Panc1 (cell line): ENCODE data around the gene DOCK8. TPM values are rescaled to one million over a fixed set of nuclear protein-coding genes. Genes with fewer than 3 reads are reported as not detected.
"Not testable (repeated sequence)": the region's sequence is repeated elsewhere in the genome, so short reads cannot be mapped to it uniquely, and the experiment has no call there.

Experiments
- ATAC-seq: fragments of 200-7000 bp; cut with Tn5 transposase; 2 replicates; pipeline ENCODE4 v1.9.1; 2020; ENCODE audit warnings: mild to moderate bottlenecking, moderate library complexity
- BruUV-seq: library from RNA; stranded (reverse); fragments of 400-500 nt; replicated peaks from 2 replicates; lab custom pipeline; 2021; lab: Mats Ljungman, UMichigan
- CTCF ChIA-PET: fragments of 300-600 bp; sonication (Branson Sonifier 250); formaldehyde crosslinking; loops from one replicate; lab custom pipeline; 2022; ENCODE audit warnings: antibody characterized with exemption; lab: Charles Lee
- POLR2A ChIA-PET: fragments of 300-600 bp; sonication (Branson Sonifier 250); formaldehyde crosslinking; loops from one replicate; lab custom pipeline; 2022; ENCODE audit warnings: antibody characterized with exemption; lab: Charles Lee
- DNase-seq: peaks from one replicate; pipeline ENCODE4 v3.0.0-alpha.2; 2010; ENCODE audit warnings: low read depth, low spot score
- H3K27ac ChIP-seq: 2 replicates; pipeline ENCODE4 v1.5.1; 2011; ENCODE audit warnings: mild to moderate bottlenecking, low read length, inconsistent platforms
- H3K27me3 ChIP-seq: fragments of 200-500 bp; sonication (Bioruptor generic); 2 replicates; pipeline ENCODE4 v1.6.0; 2014; ENCODE audit warnings: low read length, inconsistent platforms; ENCODE audit not compliant: control insufficient read depth, insufficient read depth
- H3K36me3 ChIP-seq: fragments of 200-500 bp; sonication (Bioruptor generic); 2 replicates; pipeline ENCODE4 v1.5.1; 2014; ENCODE audit warnings: inconsistent platforms, mild to moderate bottlenecking, low read length, moderate library complexity; ENCODE audit not compliant: control insufficient read depth, insufficient read depth
- H3K4me1 ChIP-seq: 2 replicates; pipeline ENCODE4 v1.5.1; 2011; ENCODE audit warnings: inconsistent platforms, mild to moderate bottlenecking, low read length, moderate library complexity; ENCODE audit not compliant: control insufficient read depth, insufficient read depth
- H3K4me3 ChIP-seq, 2 experiments: 2 replicates each; pipeline ENCODE4 v1.5.1; 2011 to 2012; ENCODE audit warnings: low read depth in 2 of 2, low read length in 2 of 2, mild to moderate bottlenecking in 2 of 2, inconsistent platforms in 1 of 2, moderate library complexity in 1 of 2
- H3K9me3 ChIP-seq: fragments of 200-500 bp; sonication (Bioruptor generic); 2 replicates; pipeline ENCODE4 v1.5.1; 2014; ENCODE audit warnings: low read depth, mild to moderate bottlenecking, inconsistent platforms, low read length, moderate library complexity; ENCODE audit not compliant: control insufficient read depth, insufficient read depth
- POLR2AphosphoS5 ChIP-seq: IDR thresholded peaks from 2 replicates; pipeline ENCODE4 v1.6.1; 2012; ENCODE audit warnings: mild to moderate bottlenecking, low read depth, low read length, moderate library complexity
- SIN3A ChIP-seq: IDR thresholded peaks from 2 replicates; pipeline ENCODE4 v1.6.1; 2012; ENCODE audit warnings: low read depth, mild to moderate bottlenecking, low read length, moderate library complexity, borderline replicate concordance; ENCODE audit not compliant: insufficient read depth
- TCF7L2 ChIP-seq: IDR thresholded peaks from 2 replicates; pipeline ENCODE4 v1.6.1; 2011; ENCODE audit warnings: mild to moderate bottlenecking, low read depth, low read length, inconsistent platforms
- in situ Hi-C: cut with HindIII; loops from 2 replicates; pipeline ENCODE4 v1.10.0; 2016; ENCODE audit warnings: low sequenced_read_pairs, low pct_unique_long_range_greater_than_20kb
- intact Hi-C: fragments of 100-400 bp; cut with micrococcal nuclease; formaldehyde crosslinking; loops from one replicate; pipeline ENCODE4 v1.10.0; 2022; ENCODE audit not compliant: unreplicated experiment
- total RNA-seq: library from RNA; stranded (reverse); gene quantifications from one replicate; pipeline ENCODE4 v1.2.1, GENCODE V29; 2021; ENCODE audit not compliant: unreplicated experiment
- TF ChIP-seq, protein P1 (sequence below), 2 experiments: IDR thresholded peaks; 2 replicates each; pipeline ENCODE4 v1.6.1; 2011 to 2012; ENCODE audit warnings: low read depth in 2 of 2, control low read depth in 1 of 2, low read length in 1 of 2, mild to moderate bottlenecking in 1 of 2, moderate library complexity in 1 of 2; ENCODE audit not compliant: insufficient read depth in 1 of 2
- TF ChIP-seq, protein P2 (sequence below): fragments of 450-650 bp; IDR thresholded peaks from 2 replicates; pipeline ENCODE4 v1.5.1; 2017; ENCODE audit warnings: mild to moderate bottlenecking

DOCK8 gene
- total RNA-seq, 1 experiment from 2014 or later = 1.4 TPM

- ChIA-PET CTCF (no interaction called here), POLR2A (interaction anchor here (0.6 kb wide), 1 partner anchor 421 kb away, joined by 9 read pairs; no protein-coding TSS in a partner anchor)
- in situ Hi-C loops = no loop called here
- no peaks in the 10 kb centered on the region for H3K27me3 ChIP-seq
- TF ChIP-seq, protein P1, sequence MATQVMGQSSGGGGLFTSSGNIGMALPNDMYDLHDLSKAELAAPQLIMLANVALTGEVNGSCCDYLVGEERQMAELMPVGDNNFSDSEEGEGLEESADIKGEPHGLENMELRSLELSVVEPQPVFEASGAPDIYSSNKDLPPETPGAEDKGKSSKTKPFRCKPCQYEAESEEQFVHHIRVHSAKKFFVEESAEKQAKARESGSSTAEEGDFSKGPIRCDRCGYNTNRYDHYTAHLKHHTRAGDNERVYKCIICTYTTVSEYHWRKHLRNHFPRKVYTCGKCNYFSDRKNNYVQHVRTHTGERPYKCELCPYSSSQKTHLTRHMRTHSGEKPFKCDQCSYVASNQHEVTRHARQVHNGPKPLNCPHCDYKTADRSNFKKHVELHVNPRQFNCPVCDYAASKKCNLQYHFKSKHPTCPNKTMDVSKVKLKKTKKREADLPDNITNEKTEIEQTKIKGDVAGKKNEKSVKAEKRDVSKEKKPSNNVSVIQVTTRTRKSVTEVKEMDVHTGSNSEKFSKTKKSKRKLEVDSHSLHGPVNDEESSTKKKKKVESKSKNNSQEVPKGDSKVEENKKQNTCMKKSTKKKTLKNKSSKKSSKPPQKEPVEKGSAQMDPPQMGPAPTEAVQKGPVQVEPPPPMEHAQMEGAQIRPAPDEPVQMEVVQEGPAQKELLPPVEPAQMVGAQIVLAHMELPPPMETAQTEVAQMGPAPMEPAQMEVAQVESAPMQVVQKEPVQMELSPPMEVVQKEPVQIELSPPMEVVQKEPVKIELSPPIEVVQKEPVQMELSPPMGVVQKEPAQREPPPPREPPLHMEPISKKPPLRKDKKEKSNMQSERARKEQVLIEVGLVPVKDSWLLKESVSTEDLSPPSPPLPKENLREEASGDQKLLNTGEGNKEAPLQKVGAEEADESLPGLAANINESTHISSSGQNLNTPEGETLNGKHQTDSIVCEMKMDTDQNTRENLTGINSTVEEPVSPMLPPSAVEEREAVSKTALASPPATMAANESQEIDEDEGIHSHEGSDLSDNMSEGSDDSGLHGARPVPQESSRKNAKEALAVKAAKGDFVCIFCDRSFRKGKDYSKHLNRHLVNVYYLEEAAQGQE (IDR thresholded peaks at IDR 0.05; ENCODE audit: insufficient read depth in 1 of 2, low read depth in 2 of 2, low read length in 1 of 2) = no peak
- TF ChIP-seq POLR2AphosphoS5 (no peak), SIN3A (no peak), TCF7L2 (no peak)
- TF ChIP-seq, protein P2, sequence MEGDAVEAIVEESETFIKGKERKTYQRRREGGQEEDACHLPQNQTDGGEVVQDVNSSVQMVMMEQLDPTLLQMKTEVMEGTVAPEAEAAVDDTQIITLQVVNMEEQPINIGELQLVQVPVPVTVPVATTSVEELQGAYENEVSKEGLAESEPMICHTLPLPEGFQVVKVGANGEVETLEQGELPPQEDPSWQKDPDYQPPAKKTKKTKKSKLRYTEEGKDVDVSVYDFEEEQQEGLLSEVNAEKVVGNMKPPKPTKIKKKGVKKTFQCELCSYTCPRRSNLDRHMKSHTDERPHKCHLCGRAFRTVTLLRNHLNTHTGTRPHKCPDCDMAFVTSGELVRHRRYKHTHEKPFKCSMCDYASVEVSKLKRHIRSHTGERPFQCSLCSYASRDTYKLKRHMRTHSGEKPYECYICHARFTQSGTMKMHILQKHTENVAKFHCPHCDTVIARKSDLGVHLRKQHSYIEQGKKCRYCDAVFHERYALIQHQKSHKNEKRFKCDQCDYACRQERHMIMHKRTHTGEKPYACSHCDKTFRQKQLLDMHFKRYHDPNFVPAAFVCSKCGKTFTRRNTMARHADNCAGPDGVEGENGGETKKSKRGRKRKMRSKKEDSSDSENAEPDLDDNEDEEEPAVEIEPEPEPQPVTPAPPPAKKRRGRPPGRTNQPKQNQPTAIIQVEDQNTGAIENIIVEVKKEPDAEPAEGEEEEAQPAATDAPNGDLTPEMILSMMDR = no peak
- no peak overlapping the region for H3K27ac ChIP-seq
- intact Hi-C loops = no loop called here
- BruUV-seq = no TSS peak
- no peaks in the 10 kb centered on the region for H3K36me3 ChIP-seq
- ATAC-seq (no peak), DNase-seq (no peak)
- H3K4me3 ChIP-seq = no peak overlapping the region
- H3K9me3 ChIP-seq = no peaks in the 10 kb centered on the region
- no peaks in the 10 kb centered on the region for H3K4me1 ChIP-seq
These were observed 192.4 kb downstream of the DOCK8 start for GRCh38 chr9:406886-407654.

- ATAC-seq, in situ Hi-C loops, H3K4me1 ChIP-seq, DNase-seq, H3K36me3 ChIP-seq, intact Hi-C loops, H3K27ac ChIP-seq, POLR2A ChIA-PET, CTCF ChIA-PET, H3K4me3 ChIP-seq, H3K9me3 ChIP-seq, BruUV-seq, H3K27me3 ChIP-seq: not testable (repeated sequence)
These were observed 195.0 kb downstream of the DOCK8 start for GRCh38 chr9:409655-410054.

GRCh38 chr9:414595-414994 lies 199.9 kb downstream of the DOCK8 start:
- intact Hi-C loops (no loop called here), in situ Hi-C loops (no loop called here)
- Histone ChIP-seq H3K9me3 (no peaks in the 10 kb centered on the region), H3K27me3 (no peaks in the 10 kb centered on the region), H3K4me3 (no peak overlapping the region), H3K4me1 (no peaks in the 10 kb centered on the region), H3K36me3 (no peaks in the 10 kb centered on the region), H3K27ac (no peak overlapping the region)
- ATAC-seq = no peak
- BruUV-seq = no TSS peak
- POLR2A ChIA-PET = no interaction called here
- TF ChIP-seq, protein P2 = no peak
- CTCF ChIA-PET = no interaction called here
- no peak for DNase-seq
